A549 treated with DMSO at 1 μM for 4 hours (cell line): ENCODE results near the gene FBXW2. TPM values are rescaled to one million over a fixed set of nuclear protein-coding genes. Genes with fewer than 3 reads are reported as not detected.

Source experiments
- total RNA-seq: library from RNA; stranded (reverse); fragments of 200-300 nt; extraction: Qiagen RNA extraction; gene quantifications from 5 replicates; pipeline ENCODE4 v1.2.3, GENCODE V29; 2022; ENCODE audit warnings: low read depth

The FBXW2 gene
- total RNA-seq = 38.5 to 46.5 TPM (median 43.8 TPM) in 5 replicates

GRCh38 chr9:120792898-120793765, at the start of gene FBXW2:
Gene FBXW2, minus strand, starts transcription at chr9:120793416. Its CDS starts 5,158 bp downstream, at chr9:120788258.

GRCh38 chr9:120714088-120714845, 78.9 kb downstream of the FBXW2 start, which contains the start of gene MEGF9:
Gene MEGF9, minus strand, starts transcription at chr9:120714470. Its CDS starts 112 bp downstream, at chr9:120714358.

Other genes with a start within 250 kb of the FBXW2 start
- 28.2 to 32.2 TPM (median 31.7 TPM) in 5 replicates for gene CDK5RAP2, start 213.2 kb downstream of the FBXW2 start, total RNA-seq
- gene MEGF9, start 78.9 kb downstream of the FBXW2 start, total RNA-seq = 23.4 to 34.5 TPM (median 32.2 TPM) in 5 replicates
- 31.5 to 38.3 TPM (median 34.3 TPM) in 5 replicates for gene PSMD5, start 49.5 kb upstream of the FBXW2 start, total RNA-seq
- gene PHF19, start 83.8 kb upstream of the FBXW2 start, total RNA-seq = 98.1 to 135 TPM (median 125 TPM) in 5 replicates
- 4.1 to 12.0 TPM (median 7.0 TPM) in 5 replicates for gene TRAF1, start 133.4 kb upstream of the FBXW2 start, total RNA-seq